ENCODE measurements around the gene ADK.
A peak's percentile ranks its signal among the peaks of the same experiment; 100 is the strongest.
"Not testable (repeated sequence)": the region's sequence is repeated elsewhere in the genome, so short reads cannot be mapped to it uniquely, and the experiment has no call there.

ADK gene

DNA sequence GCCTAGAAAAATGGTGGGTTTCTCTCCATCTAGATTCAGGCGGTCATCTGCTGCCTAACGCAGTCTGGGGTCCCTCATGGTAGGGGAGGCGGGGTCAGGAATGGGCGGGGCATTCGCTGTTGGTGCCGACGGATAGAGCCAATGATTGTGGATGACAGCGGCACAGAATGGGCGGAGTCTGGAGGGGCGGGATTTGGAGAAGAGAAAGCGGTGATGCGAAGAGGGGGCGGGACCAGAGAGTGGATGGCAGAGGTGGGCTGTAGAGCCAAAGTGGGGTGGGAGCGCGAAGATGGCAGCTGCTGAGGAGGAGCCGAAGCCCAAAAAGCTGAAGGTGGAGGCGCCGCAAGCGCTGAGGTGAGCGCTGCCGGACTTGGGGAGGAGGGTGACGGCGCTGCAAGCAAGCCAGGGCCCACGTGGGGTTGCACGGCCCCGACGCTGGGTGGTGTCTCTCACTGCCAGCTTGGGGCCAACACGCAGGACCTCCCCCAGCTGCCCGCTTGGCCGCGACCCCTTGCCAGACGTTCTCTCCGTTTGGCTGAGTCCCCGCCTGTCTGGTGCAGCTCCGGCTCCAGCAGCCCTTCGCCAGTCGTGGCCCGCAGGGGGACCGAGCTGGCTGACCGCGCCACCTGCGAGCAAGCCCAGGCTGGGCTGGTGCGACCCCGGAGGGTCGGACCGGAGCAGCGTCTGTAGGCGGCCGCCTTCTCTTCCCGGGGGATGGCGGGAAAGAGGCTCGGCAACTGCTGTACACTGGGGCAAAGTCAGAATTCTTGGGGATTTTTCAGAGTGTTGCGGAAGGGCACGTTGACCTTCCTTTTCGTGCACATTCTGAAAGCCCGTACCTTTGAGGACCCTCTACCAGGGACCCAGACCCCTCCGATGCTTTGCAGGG is at the start of gene ADK:
TSS of gene ADK (plus strand) at position 232 of the 889 bp plus-strand sequence. CDS start at position 290, 58 bp downstream.
- peak; percentile 87 for DNase-seq (ENCODE audit: low read depth)

DNA sequence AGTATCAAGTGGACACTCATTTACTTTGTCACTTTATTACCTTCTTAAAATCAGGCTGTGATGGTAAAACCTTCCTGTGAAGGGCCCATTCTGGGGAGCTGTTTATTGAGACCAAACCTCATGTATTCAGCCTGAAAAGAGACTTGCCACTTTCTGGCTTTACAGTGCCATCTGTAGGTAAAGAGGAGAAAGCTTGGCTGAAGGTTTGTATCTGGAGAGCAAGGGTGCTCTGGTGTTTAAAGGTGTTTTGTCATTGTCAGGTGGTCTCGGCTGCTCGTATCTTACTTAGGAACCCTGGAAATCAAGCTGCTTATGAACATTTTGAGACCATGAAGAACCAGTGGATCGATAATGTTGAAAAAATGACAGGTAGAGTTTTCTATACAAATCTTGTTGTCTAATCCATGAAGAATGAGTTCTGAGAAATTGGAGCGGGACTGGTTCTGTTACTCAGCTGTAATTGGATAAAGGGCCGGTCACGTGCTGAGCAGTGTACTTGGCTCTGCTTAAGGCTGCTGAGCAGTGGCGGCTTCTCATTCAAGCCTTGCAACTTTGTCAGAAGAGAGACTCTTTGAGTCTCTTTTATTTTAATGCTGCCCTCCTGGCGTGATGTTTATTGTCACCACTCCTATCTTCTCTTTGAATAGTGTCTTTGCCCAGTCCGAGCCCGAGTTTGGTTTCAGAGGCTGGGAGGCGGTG is 47.3 kb upstream of the ADK start:
- no peak for DNase-seq (ENCODE audit: low read depth)

DNA sequence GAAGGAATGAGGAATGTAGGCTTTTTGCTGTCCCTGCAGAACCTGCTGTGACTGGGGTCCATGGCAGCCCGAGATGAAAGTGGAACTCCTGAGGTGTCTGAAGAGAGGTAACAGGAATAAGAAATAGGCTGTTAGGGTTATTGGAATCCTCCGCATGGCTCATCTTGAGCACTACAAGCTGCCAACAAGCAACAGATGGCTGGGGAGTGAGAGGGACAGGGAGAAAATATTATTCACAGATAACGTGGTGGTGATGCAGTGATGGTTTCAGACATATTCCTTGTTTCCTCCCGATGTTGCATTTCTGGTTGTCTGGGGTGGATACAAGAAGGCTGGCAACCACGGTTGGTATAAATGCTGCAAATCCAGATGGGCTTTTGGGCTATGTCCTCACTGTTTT is 46.5 kb upstream of the ADK start:
- DNase-seq (ENCODE audit: low read depth), result no peak

DNA sequence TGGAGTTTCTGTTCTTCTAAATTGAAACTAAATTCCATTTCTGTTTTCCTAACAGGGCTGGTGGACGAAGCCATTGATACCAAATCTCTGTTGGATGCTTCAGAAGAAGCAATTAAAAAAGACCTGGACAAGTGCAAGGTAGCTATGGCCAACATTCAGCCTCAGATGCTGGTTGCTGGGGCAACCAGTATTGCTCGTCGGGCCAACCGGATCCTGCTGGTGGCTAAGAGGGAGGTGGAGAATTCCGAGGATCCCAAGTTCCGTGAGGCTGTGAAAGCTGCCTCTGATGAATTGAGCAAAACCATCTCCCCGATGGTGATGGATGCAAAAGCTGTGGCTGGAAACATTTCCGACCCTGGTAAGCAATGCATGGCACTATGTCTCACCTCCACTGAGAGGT is 46.0 kb upstream of the ADK start:
- no peak for DNase-seq (ENCODE audit: low read depth)

DNA sequence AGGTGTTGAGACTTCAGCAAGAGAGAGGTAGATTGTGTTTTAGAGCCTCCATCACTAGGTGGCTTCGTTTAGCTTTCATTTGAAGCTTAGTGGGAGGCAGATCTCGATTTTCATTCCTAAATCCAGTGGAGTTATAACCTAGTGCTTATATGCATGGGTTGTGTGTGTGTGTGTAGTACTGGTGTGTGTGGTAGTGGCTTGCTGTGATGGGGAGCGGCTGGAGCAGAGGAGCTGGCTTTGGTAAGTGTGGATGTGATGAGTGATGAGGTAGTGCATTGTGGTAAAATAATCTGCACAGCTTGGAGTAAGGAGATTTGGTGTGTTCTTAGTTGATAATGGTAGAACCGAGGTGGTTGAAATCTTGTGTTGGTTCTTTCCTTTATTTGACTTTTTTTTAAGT is 43.6 kb upstream of the ADK start:
- no peak for DNase-seq (ENCODE audit: low read depth)

DNA sequence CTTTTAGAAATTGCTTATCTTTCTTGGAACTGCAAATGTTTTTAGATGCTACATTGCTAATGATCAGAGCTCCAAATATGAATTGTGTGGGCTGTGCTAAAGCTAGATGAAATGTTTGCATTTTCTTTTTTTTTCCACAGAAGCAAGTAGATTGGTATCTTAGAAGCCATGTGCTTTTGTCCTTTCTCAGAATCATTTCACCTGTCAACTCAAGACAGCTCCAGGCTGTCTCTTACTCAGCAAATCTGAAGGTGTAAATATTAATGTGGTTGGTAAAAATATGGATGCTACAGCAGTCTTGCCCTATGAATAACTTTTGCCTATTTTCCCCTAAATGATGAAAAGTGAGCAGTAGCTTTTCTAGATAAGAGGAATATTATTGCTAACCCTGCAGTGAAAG is 41.6 kb upstream of the ADK start:
- DNase-seq (ENCODE audit: low read depth), result no peak

DNA sequence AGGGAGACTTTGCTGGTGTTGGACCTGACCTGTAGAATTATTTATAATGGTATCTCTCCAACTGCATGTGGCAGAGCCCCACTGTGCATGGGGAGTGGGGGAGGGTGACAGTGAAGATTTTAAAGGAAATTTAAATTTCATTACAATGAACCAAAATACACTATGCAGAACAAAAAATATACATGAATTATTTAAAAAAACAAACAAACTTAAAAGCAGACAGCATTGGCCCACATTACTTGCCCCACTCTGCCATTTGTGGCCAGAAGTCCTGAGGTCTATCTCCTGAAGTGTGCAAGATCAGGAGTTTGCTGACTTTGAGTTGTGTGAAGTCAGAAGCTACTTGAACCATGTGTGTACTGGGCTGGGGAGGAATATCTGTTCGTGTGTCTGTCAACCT is 40.9 kb upstream of the ADK start:
- DNase-seq (ENCODE audit: low read depth), result no peak

DNA sequence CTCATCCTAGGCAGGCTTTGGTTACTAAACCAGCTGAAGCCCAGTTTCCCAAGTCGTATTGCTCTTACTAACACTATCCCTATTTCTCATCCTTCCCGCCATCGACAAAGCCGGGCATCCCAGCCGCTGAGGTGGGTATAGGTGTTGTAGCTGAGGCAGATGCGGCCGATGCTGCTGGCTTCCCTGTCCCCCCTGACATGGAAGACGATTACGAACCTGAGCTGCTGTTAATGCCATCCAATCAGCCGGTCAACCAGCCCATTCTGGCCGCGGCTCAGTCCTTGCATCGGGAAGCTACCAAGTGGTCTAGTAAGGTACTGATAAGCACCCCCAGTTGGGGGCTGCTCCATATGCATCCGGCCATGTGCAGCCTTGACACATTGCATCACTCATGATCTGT is 39.2 kb upstream of the ADK start:
- no peak for DNase-seq (ENCODE audit: low read depth)

DNA sequence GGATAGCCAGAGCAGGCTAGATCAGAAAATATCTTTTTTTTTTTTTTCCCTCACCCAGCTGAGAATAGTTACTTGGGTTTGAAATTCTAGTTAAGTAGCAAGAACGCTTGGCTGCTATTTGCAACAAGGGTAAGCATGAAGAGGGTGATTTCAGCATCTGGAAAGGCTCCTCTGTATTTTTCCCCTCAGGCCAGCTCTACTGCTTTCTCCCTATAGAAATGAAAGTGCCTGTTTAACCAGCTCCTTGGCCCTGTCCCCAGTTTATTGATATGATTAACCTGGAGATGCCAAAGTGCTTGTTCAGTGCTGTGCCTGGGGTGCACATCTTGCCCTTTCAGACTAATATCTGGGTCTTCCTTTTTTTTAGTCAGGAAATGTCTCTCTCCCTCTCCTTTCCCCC is 37.5 kb upstream of the ADK start:
- no peak for DNase-seq (ENCODE audit: low read depth)

DNA sequence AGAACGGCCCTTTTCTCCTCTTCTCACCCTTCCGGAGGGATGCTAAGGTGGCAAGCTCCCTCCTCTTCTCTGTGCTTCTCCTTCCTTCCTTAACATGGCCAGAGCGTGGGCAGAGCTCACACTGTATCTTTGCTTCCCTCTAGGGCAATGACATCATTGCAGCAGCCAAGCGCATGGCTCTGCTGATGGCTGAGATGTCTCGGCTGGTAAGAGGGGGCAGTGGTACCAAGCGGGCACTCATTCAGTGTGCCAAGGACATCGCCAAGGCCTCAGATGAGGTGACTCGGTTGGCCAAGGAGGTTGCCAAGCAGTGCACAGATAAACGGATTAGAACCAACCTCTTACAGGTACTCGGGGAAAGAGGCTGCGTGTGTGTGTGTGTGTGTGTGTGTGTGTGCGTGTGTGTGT is 37.0 kb upstream of the ADK start:
- DNase-seq (ENCODE audit: low read depth), result no peak

DNA sequence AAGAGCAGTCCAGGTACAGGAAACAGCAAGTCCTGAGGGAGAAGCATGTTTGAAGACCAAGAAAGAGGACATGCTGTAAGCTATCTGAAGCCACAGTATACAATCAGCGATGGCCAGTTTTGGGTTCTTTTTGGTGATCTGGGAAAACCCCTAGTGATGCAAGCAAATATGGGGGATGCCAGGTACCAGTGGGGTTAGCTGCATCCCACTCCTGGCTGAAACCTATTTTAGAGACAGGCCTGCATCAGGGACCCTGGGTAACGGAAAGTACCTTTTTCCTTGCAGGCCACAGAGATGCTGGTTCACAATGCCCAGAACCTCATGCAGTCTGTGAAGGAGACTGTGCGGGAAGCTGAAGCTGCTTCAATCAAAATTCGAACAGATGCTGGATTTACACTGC is 33.3 kb upstream of the ADK start:
- DNase-seq (ENCODE audit: low read depth), result no peak

DNA sequence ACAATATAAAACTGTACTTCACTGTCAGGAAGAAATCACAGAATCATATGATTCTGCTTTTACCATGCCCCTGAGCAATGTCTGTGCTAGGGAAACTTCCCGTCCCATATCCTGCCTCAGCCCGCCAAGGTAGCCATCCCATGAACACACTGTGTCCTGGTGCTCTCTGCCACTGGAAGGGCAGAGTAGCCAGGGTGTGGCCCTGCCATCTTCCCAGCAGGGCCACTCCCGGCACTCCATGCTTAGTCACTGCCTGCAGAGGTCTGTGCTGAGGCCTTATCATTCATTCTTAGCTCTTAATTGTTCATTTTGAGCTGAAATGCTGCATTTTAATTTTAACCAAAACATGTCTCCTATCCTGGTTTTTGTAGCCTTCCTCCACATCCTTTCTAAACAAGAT is 32.2 kb upstream of the ADK start:
- no peak for DNase-seq (ENCODE audit: low read depth)

DNA sequence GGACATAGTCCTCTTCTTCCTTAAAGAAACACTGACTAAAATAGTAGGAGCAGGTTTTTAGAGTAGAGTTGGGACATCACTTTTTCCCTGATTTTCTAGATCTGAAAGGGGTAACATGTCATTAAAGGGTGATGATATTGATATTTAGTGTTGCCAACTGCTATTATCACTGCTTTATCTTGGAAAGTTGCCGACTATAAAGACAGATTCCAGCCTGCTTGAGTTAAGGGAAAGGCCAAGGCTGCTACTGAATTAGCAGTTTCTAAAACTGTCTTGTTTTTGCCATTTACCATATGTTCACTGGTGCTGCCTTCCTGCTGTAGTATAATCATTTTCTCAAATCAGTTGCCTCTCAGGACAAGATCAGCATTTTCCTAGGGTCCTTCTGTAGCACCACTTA is 30.1 kb upstream of the ADK start:
- no peak for DNase-seq (ENCODE audit: low read depth)

DNA sequence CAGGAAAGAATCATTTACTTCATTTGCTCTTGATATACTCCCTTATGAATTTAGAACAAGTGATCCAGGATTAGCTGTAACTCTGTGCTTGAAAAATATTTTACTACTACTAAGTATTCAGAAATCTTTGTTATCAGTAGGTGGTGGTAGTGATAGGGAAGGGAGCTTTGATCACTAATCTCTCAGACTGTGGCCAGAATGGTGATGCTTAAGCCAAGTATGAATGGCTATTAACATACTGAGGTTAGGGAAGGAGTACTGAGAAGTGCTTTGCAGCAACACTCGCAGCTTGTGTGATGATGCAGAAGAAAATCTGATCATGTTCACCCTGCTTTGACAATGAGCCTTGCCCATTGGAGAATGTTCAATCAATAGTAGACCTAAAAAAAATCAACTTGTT is 29.7 kb upstream of the ADK start:
- DNase-seq (ENCODE audit: low read depth), result no peak

DNA sequence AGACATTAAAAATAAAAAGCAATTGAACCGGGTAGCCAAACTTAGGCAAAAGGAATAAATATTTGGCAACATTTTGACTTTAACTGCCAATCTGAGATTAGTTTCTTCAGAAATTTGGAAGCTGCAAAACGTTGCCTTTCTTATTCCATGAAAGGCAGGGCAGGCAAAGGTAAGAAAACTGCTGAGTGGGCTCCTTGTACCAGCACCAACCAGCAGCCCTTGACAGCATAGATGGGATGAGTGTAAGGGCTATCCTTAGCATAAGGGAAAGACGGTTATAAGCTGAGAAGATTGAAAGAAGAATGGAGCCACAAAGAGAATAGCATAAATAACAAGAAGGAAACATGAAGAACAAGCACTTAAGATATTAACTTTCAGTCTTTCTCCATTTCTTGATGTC is 29.0 kb upstream of the ADK start:
- DNase-seq (ENCODE audit: low read depth), result no peak

DNA sequence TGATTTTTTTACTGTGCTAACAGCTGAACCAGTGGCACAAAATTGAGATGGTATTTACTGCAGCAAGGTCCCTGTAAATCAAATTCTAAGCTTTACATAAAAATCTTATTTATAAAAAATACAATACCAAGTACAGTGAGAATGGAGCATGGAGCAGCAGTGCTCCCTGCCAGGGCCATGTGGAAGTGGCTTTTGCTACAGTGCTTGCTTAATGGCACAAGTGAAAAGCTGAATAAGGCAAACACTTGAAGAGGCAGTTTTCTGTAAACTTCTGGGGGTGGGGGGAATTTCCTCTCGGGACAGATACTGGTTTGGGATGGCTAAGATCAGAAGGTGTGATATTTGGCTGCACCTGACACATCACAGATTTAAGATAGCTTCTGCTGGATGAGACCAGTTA is 27.9 kb upstream of the ADK start:
- DNase-seq (ENCODE audit: low read depth), result no peak

DNA sequence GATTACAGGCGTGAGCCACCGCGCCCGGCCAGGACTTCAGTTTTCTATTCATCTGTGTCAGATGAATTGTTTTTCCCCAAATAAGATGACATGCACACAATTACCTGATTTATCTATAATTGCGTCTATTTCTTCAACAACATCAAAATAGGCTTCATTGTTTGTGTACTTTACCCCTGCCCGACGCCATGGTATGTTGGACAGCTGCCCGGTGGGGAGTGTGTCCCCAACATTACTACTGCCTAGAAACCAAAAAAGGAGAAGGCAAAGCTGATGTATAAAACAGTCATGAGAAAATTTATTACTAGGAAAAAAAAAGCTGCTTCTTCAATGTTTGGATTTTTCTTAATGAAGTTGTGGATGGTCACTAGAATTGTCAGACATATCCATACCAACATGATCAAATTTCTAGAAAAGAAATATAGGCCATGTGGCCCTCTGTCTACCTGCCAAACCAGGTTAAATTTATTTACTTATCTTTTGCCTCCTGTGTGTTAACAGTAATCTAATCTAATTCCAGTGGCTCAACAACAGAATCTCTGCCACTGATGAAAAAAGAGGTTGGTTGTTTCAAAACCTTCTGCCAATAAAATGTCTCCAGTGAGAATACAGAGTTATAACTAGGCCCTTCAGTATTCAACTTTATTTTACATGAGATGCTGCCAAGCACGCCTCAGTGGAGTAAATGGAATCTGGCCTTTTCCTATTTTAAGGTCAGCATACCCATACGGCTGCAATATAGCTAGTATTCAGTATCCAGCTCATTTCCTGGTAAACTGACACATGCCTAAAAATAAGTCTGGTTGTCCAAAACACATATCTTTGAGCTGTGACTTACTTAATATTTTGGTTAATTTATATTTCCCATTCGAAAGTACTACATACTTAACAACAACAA is 16.8 kb upstream of the ADK start:
- DNase-seq (ENCODE audit: low read depth), result no peak

DNA sequence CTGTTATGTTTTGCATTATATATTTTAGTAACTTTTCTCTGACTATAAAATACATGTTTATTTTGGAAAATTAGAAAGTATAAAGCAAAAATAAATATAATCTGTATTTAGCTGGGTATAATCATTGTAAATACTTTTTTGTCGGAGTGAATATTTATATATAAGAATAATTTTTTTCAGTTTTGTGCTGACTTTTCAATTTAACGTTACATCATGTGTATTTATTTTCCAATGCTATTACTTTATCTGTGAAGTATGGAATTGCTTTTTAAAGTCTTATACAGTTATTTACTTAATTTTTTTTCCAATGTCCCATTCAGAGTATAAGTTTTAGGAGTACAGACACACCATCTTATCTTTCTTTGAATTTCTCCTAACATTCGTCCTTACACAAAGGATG is 15.6 kb upstream of the ADK start:
- no peak for DNase-seq (ENCODE audit: low read depth)

DNA sequence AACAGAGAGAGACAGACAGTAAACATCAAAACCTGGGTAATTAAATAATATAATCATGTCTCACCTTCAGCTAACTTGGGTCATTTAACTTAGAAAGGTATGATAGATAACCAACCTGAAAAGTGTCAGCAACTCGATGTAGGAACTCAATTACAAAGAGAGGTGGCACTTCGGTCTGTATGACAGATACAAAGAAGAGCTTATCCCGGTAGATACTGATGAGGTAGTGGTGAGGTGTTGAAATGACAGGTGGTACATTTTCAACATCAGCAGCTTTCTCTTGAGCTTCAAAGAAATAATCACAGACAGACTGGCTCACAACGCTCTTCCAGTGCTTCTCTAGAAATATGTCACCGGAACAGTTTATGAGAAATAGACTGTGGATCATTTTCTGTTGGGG is 13.0 kb upstream of the ADK start:
- no peak for DNase-seq (ENCODE audit: low read depth)

DNA sequence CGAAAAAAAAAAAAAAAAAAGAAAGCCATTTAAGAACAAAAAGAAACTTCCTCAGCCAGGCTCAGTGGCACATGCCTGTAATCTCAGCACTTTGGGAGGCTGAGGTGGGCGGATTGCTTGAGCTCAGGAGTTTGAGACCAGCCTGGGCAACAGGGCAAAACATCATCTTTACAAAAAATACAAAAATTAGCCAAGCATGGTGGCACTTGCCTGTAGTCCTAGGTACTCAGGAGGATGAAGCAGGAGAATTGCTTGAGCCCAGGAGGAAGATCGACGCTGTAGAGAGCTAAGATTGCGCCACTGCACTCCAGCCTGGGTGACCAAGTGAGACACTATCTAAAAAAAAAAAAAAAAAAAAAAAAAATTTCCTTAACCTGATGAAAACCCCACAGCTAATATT is 12.4 kb upstream of the ADK start:
- DNase-seq (ENCODE audit: low read depth), result not testable (repeated sequence)

DNA sequence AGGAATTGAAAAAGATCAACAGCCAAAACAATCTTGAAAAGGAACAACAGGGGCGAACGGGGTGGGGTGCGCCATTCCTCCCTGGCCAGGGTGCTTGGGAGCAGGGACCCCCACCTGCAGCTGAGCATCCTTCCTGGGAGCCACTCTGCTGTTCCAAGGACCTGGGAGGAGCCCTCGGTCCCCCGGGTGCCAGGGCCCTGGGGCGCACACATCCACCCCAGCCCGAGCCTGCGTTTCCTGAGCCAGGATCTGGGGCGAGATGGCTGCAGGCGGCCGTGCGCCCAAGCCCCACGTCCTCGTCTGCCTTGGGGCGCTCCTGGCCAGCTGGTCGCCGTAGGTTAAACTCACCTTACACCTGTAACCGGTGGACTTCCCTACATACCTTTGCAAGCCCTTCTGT is 11.0 kb upstream of the ADK start:
- DNase-seq (ENCODE audit: low read depth), result no peak

DNA sequence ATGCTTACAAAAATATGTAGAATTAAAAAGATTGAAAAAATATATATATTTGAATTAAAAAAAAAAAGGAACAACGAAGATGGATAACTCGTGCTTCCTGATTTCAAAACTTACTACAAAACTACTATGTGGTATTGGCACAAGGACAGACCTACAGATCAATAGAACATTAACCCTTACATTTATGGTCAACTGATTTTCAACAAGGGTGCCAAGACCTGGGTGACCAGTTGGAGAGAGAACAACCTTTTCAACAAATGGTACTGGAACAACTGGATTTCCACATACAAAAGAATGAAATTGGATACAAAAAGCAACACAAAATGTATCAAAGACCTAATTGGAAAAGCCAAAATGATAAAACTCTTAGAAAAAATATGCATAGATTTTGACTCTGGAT is 10.5 kb upstream of the ADK start:
- no peak for DNase-seq (ENCODE audit: low read depth)

DNA sequence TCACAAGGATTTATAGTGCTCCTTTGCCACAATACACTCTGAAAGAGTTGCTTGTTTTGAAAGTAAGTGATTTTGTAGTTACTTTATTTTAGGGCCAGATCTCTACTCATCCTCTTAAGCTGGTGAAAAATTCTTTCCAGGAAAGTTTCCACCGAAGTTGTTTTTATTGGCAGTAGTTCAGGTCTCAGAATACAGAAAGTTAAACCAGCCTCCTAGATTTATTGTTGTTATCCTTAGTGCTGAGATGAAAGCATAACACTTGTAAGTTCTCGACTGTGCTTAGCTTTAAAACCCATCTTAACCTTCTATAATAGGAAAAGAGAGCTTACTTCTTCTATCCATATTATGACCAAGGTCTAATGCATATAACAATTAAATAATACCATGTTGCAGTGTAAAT is 5.9 kb upstream of the ADK start:
- no peak for DNase-seq (ENCODE audit: low read depth)

Data from non-pigmented ciliary epithelial cell (primary cell).